ENCODE data around the gene TMEM107.

Gene TMEM107

GRCh38 chr17:8123695-8124349 is 52.4 kb downstream of the TMEM107 start, which contains the start of gene HES7:
TSS of gene HES7 (minus strand) at chr17:8124106. CDS start at chr17:8124084, 22 bp downstream.
- Histone ChIP-seq H3K27ac (ENCODE audit: low read length) (no peak within 1 kb of the TSS), H3K27me3 (ENCODE audit: low read depth, low read length) (peaks cover 31% of the 10 kb centered on the region), H3K4me1 (ENCODE audit: control insufficient read depth in 1 of 2, insufficient read depth in 2 of 2, low read length in 2 of 2) (peaks cover 21 to 64% of the 10 kb centered on the region in 2 donors), H3K36me3 (ENCODE audit: control insufficient read depth in 1 of 2, insufficient read depth in 2 of 2, low read length in 2 of 2) (no peaks in the 10 kb centered on the region), H3K4me3 (ENCODE audit: low read depth in 1 of 2, low read length in 2 of 2) (peak within 1 kb of the TSS; percentile 73 to 81), H3K9me3 (ENCODE audit: control insufficient read depth in 1 of 2, low read length in 2 of 2) (no peaks in the 10 kb centered on the region)

GRCh38 chr17:8122924-8123694 is 53.1 kb downstream of the TMEM107 start:
- peaks cover 25 to 71% of the 10 kb centered on the region in 2 donors for H3K4me1 ChIP-seq (ENCODE audit: control insufficient read depth in 1 of 2, insufficient read depth in 2 of 2, low read length in 2 of 2)
- H3K9me3 ChIP-seq (ENCODE audit: control insufficient read depth in 1 of 2, low read length in 2 of 2) = no peaks in the 10 kb centered on the region
- peaks cover 31% of the 10 kb centered on the region for H3K27me3 ChIP-seq (ENCODE audit: low read depth, low read length)
- no peak overlapping the region for H3K27ac ChIP-seq (ENCODE audit: low read length)
- H3K4me3 ChIP-seq (ENCODE audit: low read depth in 1 of 2, low read length in 2 of 2) = peak overlapping the region; percentile 57 to 73
- H3K36me3 ChIP-seq (ENCODE audit: control insufficient read depth in 1 of 2, insufficient read depth in 2 of 2, low read length in 2 of 2) = no peaks in the 10 kb centered on the region
